H9 (cell line): ENCODE measurements around the gene MALRD1. TPM values are rescaled to one million over a fixed set of nuclear protein-coding genes. Genes with fewer than 3 reads are reported as not detected.

Experiments
- DNase-seq: peaks from one replicate; pipeline ENCODE4 v3.0.0-alpha.2; 2017
- H2AFZ ChIP-seq: one replicate; pipeline ENCODE4 v1.6.1; 2013; ENCODE audit warnings: mild to moderate bottlenecking, low read length, control low read depth, moderate library complexity
- H2AK5ac ChIP-seq: 2 replicates; pipeline ENCODE4 v1.6.1; 2013; ENCODE audit warnings: low read length, control low read depth, mixed read lengths; ENCODE audit not compliant: insufficient read length
- H2BK120ac ChIP-seq: one replicate; pipeline ENCODE4 v1.6.1; 2013; ENCODE audit warnings: low read depth, mild to moderate bottlenecking, low read length, control low read depth, inconsistent platforms; ENCODE audit not compliant: poor library complexity, severe bottlenecking
- H2BK12ac ChIP-seq: 2 replicates; pipeline ENCODE4 v1.6.1; 2013; ENCODE audit warnings: low read length, control low read depth, mixed read lengths, low read depth; ENCODE audit not compliant: insufficient read length
- H2BK15ac ChIP-seq: 2 replicates; pipeline ENCODE4 v1.6.1; 2013; ENCODE audit warnings: low read depth, low read length, control low read depth
- H2BK20ac ChIP-seq: one replicate; pipeline ENCODE4 v1.6.1; 2013; ENCODE audit warnings: low read depth, mild to moderate bottlenecking, low read length, control low read depth, inconsistent platforms; ENCODE audit not compliant: poor library complexity, severe bottlenecking
- H2BK5ac ChIP-seq: 2 replicates; pipeline ENCODE4 v1.6.1; 2013; ENCODE audit warnings: low read length, control low read depth, mixed read lengths; ENCODE audit not compliant: insufficient read length
- H3K14ac ChIP-seq: 2 replicates; pipeline ENCODE4 v1.6.1; 2013; ENCODE audit warnings: low read length, control low read depth; ENCODE audit not compliant: insufficient read depth
- H3K18ac ChIP-seq: 2 replicates; pipeline ENCODE4 v1.6.1; 2013; ENCODE audit warnings: low read depth, mild to moderate bottlenecking, mixed read lengths, low read length, control low read depth; ENCODE audit not compliant: insufficient read length
- H3K23ac ChIP-seq: 2 replicates; pipeline ENCODE4 v1.6.1; 2013; ENCODE audit warnings: low read length, control low read depth, mixed read lengths, low read depth; ENCODE audit not compliant: insufficient read length
- H3K23me2 ChIP-seq: 2 replicates; pipeline ENCODE4 v1.6.1; 2013; ENCODE audit warnings: low read depth, mild to moderate bottlenecking, mixed read lengths, low read length, control low read depth; ENCODE audit not compliant: insufficient read length, poor library complexity, severe bottlenecking
- H3K27ac ChIP-seq: 2 replicates; pipeline ENCODE4 v1.5.1; 2013; ENCODE audit warnings: low read length, control low read depth, mixed read lengths, low read depth; ENCODE audit not compliant: insufficient read length
- H3K27me3 ChIP-seq: 2 replicates; pipeline ENCODE4 v1.6.1; 2013; ENCODE audit warnings: low read length, control low read depth, inconsistent platforms; ENCODE audit not compliant: insufficient read depth
- H3K4ac ChIP-seq: 2 replicates; pipeline ENCODE4 v1.6.1; 2013; ENCODE audit warnings: low read depth, mild to moderate bottlenecking, control low read depth, inconsistent platforms, low read length, moderate library complexity
- H3K4me1 ChIP-seq: 2 replicates; pipeline ENCODE4 v1.6.1; 2013; ENCODE audit warnings: low read length, control low read depth, inconsistent platforms; ENCODE audit not compliant: insufficient read depth
- H3K4me2 ChIP-seq: 2 replicates; pipeline ENCODE4 v1.6.1; 2013; ENCODE audit warnings: low read length, control low read depth, mixed read lengths; ENCODE audit not compliant: insufficient read length, insufficient read depth
- H3K56ac ChIP-seq: 2 replicates; pipeline ENCODE4 v1.6.1; 2013; ENCODE audit warnings: low read depth, mild to moderate bottlenecking, mixed read lengths, low read length, control low read depth; ENCODE audit not compliant: insufficient read length
- H3K79me1 ChIP-seq: 2 replicates; pipeline ENCODE4 v1.6.1; 2013; ENCODE audit warnings: low read depth, mild to moderate bottlenecking, moderate library complexity, low read length, control low read depth, inconsistent platforms; ENCODE audit not compliant: insufficient read depth, poor library complexity, severe bottlenecking
- H3K79me2 ChIP-seq: 2 replicates; pipeline ENCODE4 v1.6.1; 2013; ENCODE audit warnings: low read length, control low read depth, inconsistent platforms; ENCODE audit not compliant: insufficient read depth
- H3K9ac ChIP-seq: 2 replicates; pipeline ENCODE4 v1.6.1; 2013; ENCODE audit warnings: low read length, control low read depth, mixed read lengths; ENCODE audit not compliant: insufficient read length; ENCODE audit errors: extremely low read depth
- H3K9me3 ChIP-seq: one replicate; pipeline ENCODE4 v1.6.1; 2013; ENCODE audit warnings: low read depth, low read length, inconsistent platforms; ENCODE audit not compliant: control insufficient read depth
- H3T11ph ChIP-seq: one replicate; pipeline ENCODE4 v1.6.1; 2013; ENCODE audit warnings: mild to moderate bottlenecking, low read length, control low read depth, inconsistent platforms
- H4K20me1 ChIP-seq: one replicate; pipeline ENCODE4 v1.6.1; 2013; ENCODE audit not compliant: control insufficient read depth, insufficient read length, insufficient read depth
- H4K5ac ChIP-seq: 2 replicates; pipeline ENCODE4 v1.6.1; 2013; ENCODE audit warnings: low read depth, mild to moderate bottlenecking, mixed read lengths, low read length, control low read depth; ENCODE audit not compliant: insufficient read length
- H4K8ac ChIP-seq: replicated peaks from 2 replicates; pipeline ENCODE4 v1.6.1; 2013; ENCODE audit warnings: low read length, control low read depth, mixed read lengths, low read depth; ENCODE audit not compliant: insufficient read length
- H4K91ac ChIP-seq: 2 replicates; pipeline ENCODE4 v1.6.1; 2013; ENCODE audit warnings: low read depth, mild to moderate bottlenecking, moderate library complexity, mixed read lengths, low read length, control low read depth; ENCODE audit not compliant: insufficient read length
- H3K27ac Mint-ChIP-seq, 3 experiments: 2 replicates in 2 of 3; 3 replicates in 1 of 3; pipeline ENCODE4 v1.8.0; 2020 to 2021; ENCODE audit warnings: mixed read lengths in 3 of 3, mild to moderate bottlenecking in 1 of 3, moderate library complexity in 1 of 3
- H3K27me3 Mint-ChIP-seq: 2 replicates; pipeline ENCODE4 v1.8.0; 2021; ENCODE audit warnings: low read depth, mild to moderate bottlenecking, moderate library complexity, mixed read lengths
- H3K36me3 Mint-ChIP-seq, 3 experiments: 2 replicates in 2 of 3; 3 replicates in 1 of 3; pipeline ENCODE4 v1.8.0; 2020 to 2021; ENCODE audit warnings: low read depth in 3 of 3, mixed read lengths in 3 of 3; ENCODE audit not compliant: insufficient read depth in 1 of 3
- H3K4me1 Mint-ChIP-seq, 2 experiments: 2 replicates each; pipeline ENCODE4 v1.8.0; 2020; ENCODE audit warnings: mixed read lengths in 2 of 2
- H3K4me3 Mint-ChIP-seq, 2 experiments: 2 replicates in 1 of 2; 3 replicates in 1 of 2; pipeline ENCODE4 v1.8.0; 2020 to 2021; ENCODE audit warnings: mild to moderate bottlenecking in 2 of 2, mixed read lengths in 2 of 2, moderate library complexity in 1 of 2
- H3K9me3 Mint-ChIP-seq, 2 experiments: 2 replicates in 1 of 2; 3 replicates in 1 of 2; pipeline ENCODE4 v1.8.0; 2020; ENCODE audit warnings: mild to moderate bottlenecking in 2 of 2, mixed read lengths in 2 of 2, moderate library complexity in 1 of 2
- CTCF ChIP-seq: fragments of 200-600 bp; sonication (generic); conservative IDR thresholded peaks from 3 replicates; pipeline ENCODE4 v1.8.0; 2021; ENCODE audit warnings: antibody characterized with exemption, mild to moderate bottlenecking
- WGBS: extraction: QIAGEN DNeasy Blood & Tissue Kit; methylation state at CpG from one replicate; pipeline ENCODE4 v1.1.7; 2013; ENCODE audit warnings: missing lambda C conversion rate, low lambda C conversion rate, mixed read lengths; ENCODE audit not compliant: insufficient read length; ENCODE audit errors: extremely low coverage; 5-methylcytosine and 5-hydroxymethylcytosine counted together
- total RNA-seq: library from RNA; stranded (reverse); gene quantifications from 2 replicates; pipeline ENCODE4 v1.2.1, GENCODE V29; 2021

MALRD1 gene
- total RNA-seq, 1 experiment from 2014 or later = 0.20 TPM

DNA sequence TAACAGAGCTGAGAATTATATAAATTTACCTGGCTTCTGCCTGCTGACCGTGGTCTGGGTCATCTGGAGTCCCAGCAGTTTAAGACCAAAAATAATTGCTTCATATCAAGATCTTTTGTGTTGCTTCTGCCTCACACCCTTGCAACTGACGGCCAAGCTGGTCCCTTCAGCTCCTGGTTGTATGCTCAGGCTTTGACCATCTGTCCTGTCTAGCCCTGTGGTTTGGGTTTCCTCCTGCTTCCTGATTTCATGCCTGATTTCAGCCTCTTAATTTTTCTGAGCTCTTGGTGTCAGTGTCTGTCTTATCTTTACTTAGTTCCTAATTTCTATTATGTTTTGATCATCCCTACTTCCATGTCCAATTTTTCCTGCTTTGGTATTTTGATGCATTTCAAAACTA, 679.8 kb downstream of the MALRD1 start:
- H3K79me1 ChIP-seq = no peaks in the 10 kb centered on the region
- H4K20me1 ChIP-seq = no peaks in the 10 kb centered on the region

More for the DNA sequence above, 679.8 kb downstream of the MALRD1 start:
- Mint-ChIP-seq H3K36me3 (peaks cover 0 to 2% (median 0%) of the 10 kb centered on the region in 3 experiments; a peak in 2 of 7 replicates), H3K27me3 (no peaks in the 10 kb centered on the region), H3K9me3 (peaks cover 0 to 3% of the 10 kb centered on the region in 2 experiments; a peak in 2 of 5 replicates), H3K27ac (no peak overlapping the region), H3K4me3 (no peak overlapping the region), H3K4me1 (no peaks in the 10 kb centered on the region)
- no peaks in the 10 kb centered on the region for H3K23me2 ChIP-seq
- no peak overlapping the region for H2BK15ac ChIP-seq
- H3K79me2 ChIP-seq = no peaks in the 10 kb centered on the region
- no peak overlapping the region for H4K5ac ChIP-seq
- no peaks in the 10 kb centered on the region for H3K4me1 ChIP-seq
- no peak overlapping the region for H3K4ac ChIP-seq
- no peak overlapping the region for H4K91ac ChIP-seq
- H2BK20ac ChIP-seq = no peak overlapping the region
- no peak overlapping the region for H3K9ac ChIP-seq
- H3K14ac ChIP-seq = no peak overlapping the region
- no peak overlapping the region for H3T11ph ChIP-seq
- H3K4me2 ChIP-seq = no peak overlapping the region
- DNase-seq = no peak
- no peak overlapping the region for H2BK120ac ChIP-seq
- H3K23ac ChIP-seq = no peak overlapping the region
- H2BK5ac ChIP-seq = no peak overlapping the region
- no peak overlapping the region for H2AFZ ChIP-seq
- no peak overlapping the region for H2BK12ac ChIP-seq
- H3K18ac ChIP-seq = no peak overlapping the region
- H3K27me3 ChIP-seq = no peaks in the 10 kb centered on the region
- no peak for TF ChIP-seq CTCF
- H3K56ac ChIP-seq = no peak overlapping the region
- no peak overlapping the region for H4K8ac ChIP-seq
- WGBS = no CpG with 5 or more reads among the region's 2 CpGs
- no peak overlapping the region for H3K27ac ChIP-seq
- no peak overlapping the region for H2AK5ac ChIP-seq
- no peaks in the 10 kb centered on the region for H3K9me3 ChIP-seq
